Ovary (tissue), 9 donors: ENCODE measurements around the gene PAK6. TPM values are rescaled to one million over a fixed set of nuclear protein-coding genes. Genes with fewer than 3 reads are reported as not detected.
A peak's percentile ranks its signal among the peaks of the same experiment; 100 is the strongest.

Experiments
- DNase-seq, 5 donors: peaks; one replicate each; pipeline ENCODE4 v3.0.0-alpha.2; 2019 to 2020
- H3K27ac ChIP-seq, 2 donors: fragments of 200-600 bp; one replicate each; pipeline versions ENCODE4 v1.5.1 to v1.8.0; 2019 to 2022
- H3K27me3 ChIP-seq: fragments of 200-600 bp; one replicate; pipeline ENCODE4 v1.8.0; 2022
- H3K36me3 ChIP-seq: fragments of 200-600 bp; sonication (generic); one replicate; pipeline ENCODE4 v1.5.1; 2019
- H3K4me1 ChIP-seq: one replicate; pipeline ENCODE4 v1.8.1; 2013; ENCODE audit warnings: mild to moderate bottlenecking, moderate library complexity; ENCODE audit not compliant: insufficient read depth
- H3K4me3 ChIP-seq: fragments of 200-600 bp; sonication (generic); one replicate; pipeline ENCODE4 v1.5.1; 2017
- H3K9me3 ChIP-seq, 2 donors: fragments of 200-600 bp in 1 of 2; sonication (generic) in 1 of 2; one replicate each; pipeline versions ENCODE4 v1.5.1 to v1.8.1; 2013 to 2019; ENCODE audit warnings: mild to moderate bottlenecking in 1 of 2, moderate library complexity in 1 of 2
- CTCF ChIP-seq, 3 donors: fragments of 450-650 bp in 2 of 3; fragments of 200-600 bp in 1 of 3; IDR thresholded peaks; one replicate each; pipeline versions ENCODE4 v1.5.1 to v1.8.0; 2016 to 2022; ENCODE audit warnings: antibody characterized with exemption in 3 of 3, mild to moderate bottlenecking in 1 of 3
- EP300 ChIP-seq: sonication (generic); formaldehyde crosslinking; IDR thresholded peaks from one replicate; pipeline ENCODE4 v1.6.1; 2017; ENCODE audit warnings: antibody characterized with exemption
- POLR2A ChIP-seq: fragments of 450-650 bp; IDR thresholded peaks from one replicate; pipeline ENCODE4 v1.6.1; 2017; ENCODE audit warnings: antibody characterized with exemption, mild to moderate bottlenecking, moderate library complexity
- WGBS, 3 donors: extraction: QIAGEN DNeasy Blood & Tissue Kit in 1 of 3; methylation state at CpG; one replicate each; pipeline versions ENCODE4 v1.1.5 to v1.1.7; 2013 to 2017; 5-methylcytosine and 5-hydroxymethylcytosine counted together
- intact Hi-C, 4 donors: fragments of 100-400 bp; cut with DNase I; formaldehyde crosslinking; loops; one replicate each; pipeline versions ENCODE4 v1.11.0 to v1.15.1; 2022 to 2023
- polyA plus RNA-seq, 2 donors: library from polyadenylated mRNA; stranded (reverse); fragments of 200-250 nt in 1 of 2; fragments of 350-450 nt in 1 of 2; fragmentation: Illumina TruSeq in 1 of 2; extraction: RNeasy Lipid Tissue Mini Kit (QIAGEN cat#74804) in 1 of 2; gene quantifications; one replicate each; pipeline ENCODE4 v1.2.3, GENCODE V29; 2013 to 2014
- total RNA-seq, 7 donors: library from RNA; depleted of rRNA in 2 of 7; stranded (reverse); fragments of >200 nt in 2 of 7; fragmentation: NEBNext Ultra II Directional in 3 of 7; extraction: Animal tissue kit (Norgen Biotek cat#: 25700) in 3 of 7; gene quantifications; one replicate each; pipeline versions ENCODE4 v1.1.0 to v1.2.4, GENCODE V29; 2016 to 2023
- donor health status: DM: no; HTN: no; CAD: no; lungs with moderate emphysema.
- donor health status: DM: no; HTN: no; CAD: no.
- donor health status: Bipolar disorder and iron deficiency.
- donor health status: DM: yes; HTN: yes; CAD: no.
- donor health status: DM: no; HTN: no; CAD: no.
- donor health status: DM: yes; HTN: yes; CAD: no.

PAK6 gene
- total and polyA plus RNA-seq, 9 donors: 0.36 to 6.7 (median 1.5) TPM

GRCh38 chr15:40320931-40321371, 82.1 kb downstream of the PAK6 start:
- WGBS, 3 donors: 1 to 6% (median 3%) methylated on average over 2 of the region's 2 CpGs
- Histone ChIP-seq H3K27me3 (no peaks in the 10 kb centered on the region), H3K27ac (no peak overlapping the region), H3K4me1 (peaks cover 4% of the 10 kb centered on the region), H3K4me3 (no peak overlapping the region), H3K9me3 (no peaks in the 10 kb centered on the region), H3K36me3 (no peaks in the 10 kb centered on the region)
- intact Hi-C loops: loop anchor here in 1 of 4 donors (2.0 to 5.0 kb wide), 2 partner anchors 36 to 100 kb away; partner anchors contain the start of gene DISP2
- DNase-seq: peak in 3 of 5 donors; percentile 35 to 65 (median 41)
- TF ChIP-seq POLR2A (no peak), CTCF (IDR thresholded peaks at IDR 0.05) (peak; percentile 70 to 74 (median 73)), EP300 (no peak)

- intact Hi-C loops: loop anchor here in 1 of 4 donors (5.0 kb wide), 1 partner anchor 35 kb away; the partner anchor contains the start of gene DISP2
- H3K27me3 ChIP-seq: no peaks in the 10 kb centered on the region
- peak; percentile 39 to 68 (median 60) for DNase-seq
- H3K9me3 ChIP-seq: no peaks in the 10 kb centered on the region
- H3K4me1 ChIP-seq: peaks cover 6% of the 10 kb centered on the region
- WGBS, 3 donors: 44 to 48% (median 47%) methylated on average over 26 of the region's 26 CpGs
- no peak for TF ChIP-seq POLR2A
- no peak for TF ChIP-seq EP300
- no peak for TF ChIP-seq CTCF (IDR thresholded peaks at IDR 0.05)
- H3K27ac ChIP-seq: peak overlapping the region in 1 of 2 donors; percentile 57
- peak overlapping the region; percentile 80 for H3K4me3 ChIP-seq
- no peaks in the 10 kb centered on the region for H3K36me3 ChIP-seq
Observed at GRCh38 chr15:40322531-40323238, 83.8 kb downstream of the PAK6 start.

- H3K27ac ChIP-seq: peak within 1 kb of the TSS; percentile 37 to 72
- TF ChIP-seq CTCF (IDR thresholded peaks at IDR 0.05) (peak; percentile 70 to 86 (median 70)), POLR2A (no peak), EP300 (no peak)
- H3K4me1 ChIP-seq: peaks cover 7% of the 10 kb centered on the region
- intact Hi-C loops: loop anchor here in 1 of 4 donors (5.0 kb wide), 1 partner anchor 34 kb away; the partner anchor contains the start of gene DISP2
- no peaks in the 10 kb centered on the region for H3K27me3 ChIP-seq
- 0 to 1% (median 1%) methylated on average over 77 to 101 of the region's 103 CpGs for WGBS, 3 donors
- H3K9me3 ChIP-seq: no peaks in the 10 kb centered on the region
- peak within 1 kb of the TSS; percentile 80 for H3K4me3 ChIP-seq
- H3K36me3 ChIP-seq: no peaks in the 10 kb centered on the region
- DNase-seq: peak; percentile 85 to 95 (median 91)
Observed at GRCh38 chr15:40323239-40323952, 84.5 kb downstream of the PAK6 start, which contains the start of gene INAFM2. Gene INAFM2, plus strand, starts transcription at chr15:40323692. Its CDS starts 364 bp downstream, at chr15:40324056.
